HG02642 (cell line): ENCODE data around the gene NIBAN1.
"Not testable (repeated sequence)": the region's sequence is repeated elsewhere in the genome, so short reads cannot be mapped to it uniquely, and the experiment has no call there.

ENCODE experiments used
- ATAC-seq: cut with Tn5 transposase; IDR thresholded peaks from one replicate; pipeline ENCODE4 v1.9.1; 2021; ENCODE audit warnings: mild to moderate bottlenecking; ENCODE audit not compliant: unreplicated experiment, poor library complexity

Gene NIBAN1

GRCh38 chr1:184974056-184974836, at the start of gene NIBAN1:
Gene NIBAN1 (minus strand): TSS chr1:184974508. CDS start chr1:184974356, 152 bp downstream.
- peak; percentile 65 for ATAC-seq

DNA sequence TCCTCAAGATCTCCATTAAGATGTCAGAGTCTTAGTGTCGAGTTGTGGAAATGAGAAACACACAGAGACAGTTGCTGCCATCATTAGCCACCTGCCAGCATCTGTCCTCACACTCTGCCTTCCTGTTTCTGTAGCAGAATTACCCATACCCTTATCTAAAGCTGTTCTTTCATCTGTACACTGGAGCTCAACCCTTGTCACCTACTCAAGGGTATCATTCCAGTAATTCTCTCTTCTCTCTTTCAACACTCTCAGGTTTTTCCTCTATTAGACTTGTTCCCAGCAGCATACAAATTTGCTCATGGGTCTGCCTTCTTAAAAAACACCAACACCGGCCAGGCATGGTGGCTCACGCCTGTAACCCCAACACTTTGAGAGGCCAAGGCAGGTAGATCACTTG, 43.7 kb upstream of the NIBAN1 start:
- ATAC-seq: no peak

GRCh38 chr1:185017338-185017737, 43.0 kb upstream of the NIBAN1 start:
- ATAC-seq: no peak

GRCh38 chr1:185016880-185017279, 42.6 kb upstream of the NIBAN1 start:
- ATAC-seq: no peak

DNA sequence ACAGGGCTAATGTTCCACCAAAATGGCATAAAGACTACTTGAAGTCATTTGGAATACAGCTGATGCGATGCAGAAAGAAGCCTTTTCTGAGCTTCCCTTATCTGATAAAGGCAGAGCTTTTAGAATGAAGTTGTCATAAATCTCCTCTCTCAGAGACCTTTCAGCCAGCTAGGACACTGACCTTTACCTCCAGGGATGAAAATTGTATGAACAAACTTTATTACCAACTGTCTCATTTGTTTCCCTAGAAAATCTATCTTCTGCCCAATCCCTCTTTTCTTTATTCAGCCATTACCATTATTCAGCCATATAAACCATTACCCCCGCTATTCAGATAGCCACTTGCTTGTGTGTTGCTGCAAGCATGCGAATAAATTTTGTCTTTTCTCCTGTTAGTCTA, 41.3 kb upstream of the NIBAN1 start:
- ATAC-seq: no peak

DNA sequence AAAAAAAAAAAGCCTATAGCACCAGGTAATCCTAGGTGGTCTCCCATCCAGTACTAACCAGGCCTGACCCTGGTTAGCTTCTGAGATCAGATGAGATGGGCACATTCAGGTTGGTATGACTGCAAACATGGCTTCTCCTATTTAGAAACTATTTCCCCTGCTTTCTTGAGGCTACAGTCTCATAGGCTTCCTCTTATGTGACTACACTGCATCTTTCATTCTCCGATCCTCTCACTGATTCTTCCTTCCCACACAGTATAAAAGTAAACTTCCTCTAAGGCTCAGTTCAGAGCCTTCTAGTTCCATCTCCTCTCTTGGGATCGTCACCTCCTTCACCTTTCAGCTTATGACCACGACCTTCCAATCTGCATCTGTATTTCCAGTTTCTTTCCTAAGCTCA, 40.6 kb upstream of the NIBAN1 start:
- ATAC-seq: no peak

DNA sequence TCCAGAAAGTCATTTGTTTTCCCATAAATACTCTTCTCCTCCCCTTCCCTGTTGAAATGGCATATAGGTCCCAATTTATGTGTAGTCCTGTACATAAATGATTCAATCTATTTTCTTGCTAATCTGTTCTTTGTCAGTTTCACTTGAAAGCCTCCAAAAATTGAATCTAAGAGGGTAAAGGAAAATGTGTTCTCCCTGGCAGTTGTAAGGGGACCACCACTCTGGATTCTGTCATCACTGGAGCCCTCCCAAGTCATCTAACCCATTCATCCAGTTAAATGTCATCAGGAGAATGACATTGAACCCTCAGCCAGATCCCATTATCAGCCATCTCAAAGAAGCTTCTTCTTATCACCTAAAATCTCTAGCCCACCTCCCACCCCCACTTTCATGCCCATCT, 36.1 kb upstream of the NIBAN1 start:
- ATAC-seq: no peak

GRCh38 chr1:185008838-185009237, 34.5 kb upstream of the NIBAN1 start:
- ATAC-seq: no peak

- ATAC-seq: not testable (repeated sequence)
Measured at GRCh38 chr1:185001312-185001880, 27.1 kb upstream of the NIBAN1 start.

DNA sequence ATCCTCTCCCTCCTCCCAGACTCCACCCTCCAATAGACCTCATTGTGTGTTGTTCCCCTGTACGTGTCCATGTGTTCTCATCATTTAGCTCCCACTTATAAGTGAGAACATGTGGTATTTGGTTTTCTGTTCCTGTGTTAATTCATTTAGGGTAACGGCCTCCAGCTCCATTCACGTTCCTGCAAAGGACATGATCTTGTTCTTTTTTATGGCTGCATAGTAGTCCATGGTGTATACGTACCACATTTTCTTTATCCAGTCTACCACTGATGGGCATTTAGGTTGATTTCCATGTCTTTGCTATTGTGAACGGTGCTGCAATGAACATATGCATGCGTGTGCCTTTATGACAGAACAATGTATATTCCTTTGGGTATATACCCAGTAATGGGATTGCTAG, 25.7 kb upstream of the NIBAN1 start:
- ATAC-seq: not testable (repeated sequence)

DNA sequence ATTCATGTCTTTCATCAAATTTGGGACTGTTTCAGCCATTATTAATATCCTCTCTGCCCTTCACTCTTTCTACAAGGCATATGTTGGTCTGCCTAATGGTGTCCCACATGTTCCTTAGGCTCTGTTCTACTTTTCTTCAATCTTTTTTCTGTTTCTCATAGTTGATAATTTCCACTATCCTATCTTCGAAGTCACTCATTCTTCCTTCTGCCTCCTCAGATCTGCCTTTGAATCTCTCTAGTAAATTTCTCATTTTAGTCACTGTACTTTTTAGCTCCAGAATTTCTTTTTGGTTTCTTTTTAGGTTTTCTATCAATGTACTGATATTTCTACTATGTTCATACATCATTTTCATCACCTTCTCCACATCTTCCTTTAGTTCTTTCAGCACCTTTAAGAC, 20.0 kb upstream of the NIBAN1 start:
- no peak for ATAC-seq

GRCh38 chr1:184992271-184992670, 18.0 kb upstream of the NIBAN1 start:
- ATAC-seq: no peak

DNA sequence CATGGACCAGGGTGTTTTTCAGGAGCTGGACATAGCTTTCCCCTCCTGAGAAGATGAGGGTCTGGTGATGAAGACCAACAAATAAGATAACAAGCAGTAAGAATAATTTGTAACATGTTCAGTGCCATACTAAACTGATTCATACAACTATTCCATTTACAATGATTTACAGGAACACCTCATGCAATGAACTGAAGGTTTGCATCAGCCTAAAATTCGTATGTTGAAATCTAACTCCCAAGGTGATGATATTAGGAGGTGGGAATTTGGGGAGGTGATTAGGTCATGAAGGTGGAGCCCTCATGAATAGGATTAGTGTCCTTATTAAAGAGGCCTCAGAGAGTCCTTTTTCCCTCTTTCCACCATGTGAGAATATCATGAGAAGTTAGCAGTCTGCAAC, 15.9 kb upstream of the NIBAN1 start:
- ATAC-seq: no peak

DNA sequence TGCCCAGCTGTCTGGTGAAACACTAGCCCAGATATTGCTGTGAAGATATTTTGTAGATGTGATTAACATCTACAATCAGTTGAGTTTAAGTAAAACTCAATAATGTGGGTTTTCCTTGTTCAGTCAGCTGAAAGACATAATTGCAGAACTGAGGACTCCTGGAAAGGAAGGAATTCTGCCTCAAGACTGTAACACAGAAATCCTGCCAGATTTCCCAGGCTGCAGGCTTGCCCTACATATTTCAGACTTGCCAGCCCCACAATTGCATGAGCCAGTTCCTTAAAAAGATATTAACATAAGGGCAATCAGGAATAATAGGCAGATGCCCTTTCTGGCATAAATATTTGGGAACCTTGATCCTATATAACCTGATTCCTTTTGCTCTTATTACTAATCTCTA, 14.2 kb upstream of the NIBAN1 start:
- no peak for ATAC-seq

DNA sequence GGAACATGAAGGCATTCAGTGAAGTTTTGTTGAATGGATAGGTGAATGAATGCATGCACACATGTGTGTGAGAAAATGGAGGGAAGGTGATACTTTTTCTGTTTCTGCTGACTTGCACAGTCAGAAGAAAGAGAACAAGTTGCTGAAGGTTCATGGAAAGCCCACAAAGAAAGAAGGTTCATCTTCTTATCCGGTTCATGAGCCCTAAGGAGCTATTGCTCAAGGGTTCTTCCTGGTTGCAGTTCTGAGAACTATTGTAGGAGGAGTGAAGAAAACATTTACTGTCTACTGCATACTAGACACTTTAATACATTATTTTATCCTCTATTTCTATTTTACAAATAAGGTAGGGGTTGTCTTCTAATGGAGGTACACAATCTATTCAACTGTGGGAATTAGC, 13.4 kb upstream of the NIBAN1 start:
- no peak for ATAC-seq

- ATAC-seq: no peak
Measured at GRCh38 chr1:184986250-184986649, 11.9 kb upstream of the NIBAN1 start.

- ATAC-seq: peak; percentile 97
Measured at GRCh38 chr1:184982002-184982954, 8.0 kb upstream of the NIBAN1 start.

- ATAC-seq: no peak
Measured at GRCh38 chr1:184980726-184981125, 6.4 kb upstream of the NIBAN1 start.

- ATAC-seq: no peak
Measured at GRCh38 chr1:184975208-184975870, 1.0 kb upstream of the NIBAN1 start.

DNA sequence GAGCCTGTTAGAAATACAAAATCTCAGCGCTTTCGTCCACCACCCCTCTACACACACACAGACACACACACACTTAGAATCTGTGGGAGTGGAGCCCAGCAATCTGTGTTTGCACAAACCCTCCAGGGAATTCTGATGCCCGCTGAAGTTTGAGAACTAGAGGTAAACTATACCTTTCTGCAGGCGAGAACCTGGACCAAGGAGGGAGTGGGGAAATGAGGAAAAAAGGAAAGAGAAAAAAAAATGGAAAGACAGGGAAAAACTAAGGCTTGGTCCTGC, 468 bp upstream of the NIBAN1 start:
- no peak for ATAC-seq
